GM18870 (cell line): Measurements from ENCODE around the gene PTPN7.
"Not testable (repeated sequence)": the region's sequence is repeated elsewhere in the genome, so short reads cannot be mapped to it uniquely, and the experiment has no call there.

Source experiments
- ATAC-seq: cut with Tn5 transposase; IDR thresholded peaks from one replicate; pipeline ENCODE4 v1.9.1; 2021; ENCODE audit warnings: moderate library complexity; ENCODE audit not compliant: unreplicated experiment

PTPN7 gene

DNA sequence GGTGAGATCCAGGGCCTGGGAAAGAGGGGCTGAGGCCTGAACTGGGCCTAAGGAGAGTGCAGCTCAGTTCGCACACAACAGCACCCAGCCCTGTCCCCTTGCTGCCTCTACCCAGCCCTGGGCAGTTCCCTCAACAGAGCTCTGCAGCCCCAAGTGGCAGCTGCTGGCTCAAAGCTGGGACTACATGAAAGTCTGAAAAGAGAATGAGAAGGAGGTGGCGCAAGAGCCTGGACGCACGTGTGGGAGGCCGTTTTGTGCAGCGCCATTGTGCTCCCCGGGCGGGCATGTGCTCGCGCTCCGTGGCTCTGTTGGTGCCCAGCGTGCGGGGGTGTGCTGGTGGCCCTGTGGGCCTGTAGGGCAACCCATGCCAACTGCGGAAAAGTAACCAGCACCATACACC is 27.4 kb downstream of the PTPN7 start:
- ATAC-seq = no peak

- no peak for ATAC-seq
These were observed 28.2 kb downstream of the PTPN7 start for GRCh38 chr1:202131956-202132821.

- ATAC-seq = no peak
These were observed 29.4 kb downstream of the PTPN7 start for GRCh38 chr1:202130816-202131522.

- ATAC-seq = no peak
These were observed 30.1 kb downstream of the PTPN7 start for GRCh38 chr1:202130297-202130721.

GRCh38 chr1:202129453-202130296 is 30.7 kb downstream of the PTPN7 start:
- ATAC-seq = no peak

- ATAC-seq = no peak
These were observed 32.4 kb downstream of the PTPN7 start for GRCh38 chr1:202127836-202128622.

DNA sequence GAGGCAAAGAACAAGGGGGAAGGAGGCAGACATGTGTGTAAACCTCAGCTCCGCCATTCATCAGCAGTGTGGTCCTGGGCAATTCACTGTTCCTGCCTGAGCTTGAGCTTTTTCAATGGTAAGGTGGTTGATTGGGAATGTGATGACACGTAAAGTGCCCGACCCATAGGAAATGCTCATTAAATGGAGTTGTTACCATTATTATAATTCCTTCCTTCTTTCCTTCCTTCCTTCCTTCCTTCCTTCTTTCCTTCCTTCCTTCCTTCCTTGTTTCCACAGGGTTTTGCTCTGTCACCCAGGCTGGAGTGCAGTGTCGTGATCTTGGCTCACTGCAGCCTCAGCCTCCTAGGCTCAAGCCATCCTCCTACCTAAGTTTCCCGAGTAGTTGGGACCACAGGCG is 33.3 kb downstream of the PTPN7 start:
- ATAC-seq = no peak

DNA sequence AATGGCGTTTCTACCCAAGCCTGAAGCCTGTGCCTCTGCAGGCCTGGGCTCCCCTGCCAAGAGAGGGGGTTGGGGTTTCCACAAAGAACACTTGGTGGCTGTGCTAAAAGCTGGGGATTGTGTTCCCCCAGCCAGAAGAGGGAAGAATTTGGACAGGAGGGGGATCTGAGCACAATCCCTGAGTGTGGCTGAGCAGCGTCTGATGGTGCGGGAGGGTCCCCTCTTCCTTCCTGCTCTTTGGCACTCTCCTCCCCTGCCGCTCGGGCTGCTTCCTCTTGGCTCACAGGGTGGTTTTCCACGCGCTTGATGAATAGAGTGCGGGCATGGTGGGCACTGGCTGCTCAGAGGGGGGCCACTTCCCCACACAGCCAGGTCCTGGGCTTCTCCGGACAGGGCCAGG is 34.0 kb downstream of the PTPN7 start:
- no peak for ATAC-seq

DNA sequence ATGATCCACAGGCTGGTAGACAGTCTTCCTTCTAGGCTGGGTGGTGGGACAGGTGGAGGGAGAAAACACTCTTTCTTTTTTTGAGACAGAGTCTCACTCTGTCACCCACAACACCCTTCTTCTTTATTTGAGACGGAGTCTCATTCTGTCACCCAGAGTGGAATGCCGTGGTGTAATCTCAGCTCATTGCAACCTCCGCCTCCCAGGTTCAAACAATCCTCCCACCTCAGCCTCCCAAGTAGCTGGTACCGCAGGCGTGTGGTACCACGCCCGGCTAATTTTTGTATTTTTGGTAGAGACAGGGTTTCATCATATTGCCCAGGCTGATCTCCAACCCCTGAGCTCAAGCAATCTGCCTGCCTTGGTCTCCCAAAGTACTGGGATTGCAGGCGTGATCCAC is 34.8 kb downstream of the PTPN7 start:
- ATAC-seq = no peak

DNA sequence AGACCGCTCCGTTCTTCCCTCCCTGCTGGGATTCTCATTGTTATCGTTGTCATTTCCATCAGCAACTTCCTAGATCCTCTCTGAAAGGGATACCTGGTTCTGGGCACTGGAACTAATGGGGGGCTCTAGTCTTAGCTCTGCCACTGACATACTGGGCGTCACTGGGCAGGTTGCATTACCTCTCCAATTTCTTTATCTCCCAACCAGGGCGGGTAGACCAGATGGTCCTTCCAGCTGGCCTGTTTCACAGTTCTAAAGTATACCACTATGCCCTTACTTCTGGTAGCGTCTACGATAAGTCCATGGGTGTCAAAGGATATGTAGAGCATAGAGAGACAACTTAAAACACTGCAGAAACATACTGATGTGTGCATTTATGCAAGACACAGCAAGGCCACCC is 36.3 kb downstream of the PTPN7 start:
- no peak for ATAC-seq

- no peak for ATAC-seq
These were observed 37.0 kb downstream of the PTPN7 start for GRCh38 chr1:202123336-202123813.

- ATAC-seq = no peak
These were observed 37.6 kb downstream of the PTPN7 start, which contains the start of gene GPR37L1 for GRCh38 chr1:202122639-202123335. TSS of gene GPR37L1 (plus strand) at chr1:202122917. CDS start at chr1:202122964, 47 bp downstream.

GRCh38 chr1:202121006-202121405 is 39.4 kb downstream of the PTPN7 start:
- ATAC-seq = no peak

- ATAC-seq = no peak
These were observed 42.5 kb downstream of the PTPN7 start for GRCh38 chr1:202117898-202118371.

GRCh38 chr1:202116287-202116686 is 44.1 kb downstream of the PTPN7 start:
- ATAC-seq = no peak

DNA sequence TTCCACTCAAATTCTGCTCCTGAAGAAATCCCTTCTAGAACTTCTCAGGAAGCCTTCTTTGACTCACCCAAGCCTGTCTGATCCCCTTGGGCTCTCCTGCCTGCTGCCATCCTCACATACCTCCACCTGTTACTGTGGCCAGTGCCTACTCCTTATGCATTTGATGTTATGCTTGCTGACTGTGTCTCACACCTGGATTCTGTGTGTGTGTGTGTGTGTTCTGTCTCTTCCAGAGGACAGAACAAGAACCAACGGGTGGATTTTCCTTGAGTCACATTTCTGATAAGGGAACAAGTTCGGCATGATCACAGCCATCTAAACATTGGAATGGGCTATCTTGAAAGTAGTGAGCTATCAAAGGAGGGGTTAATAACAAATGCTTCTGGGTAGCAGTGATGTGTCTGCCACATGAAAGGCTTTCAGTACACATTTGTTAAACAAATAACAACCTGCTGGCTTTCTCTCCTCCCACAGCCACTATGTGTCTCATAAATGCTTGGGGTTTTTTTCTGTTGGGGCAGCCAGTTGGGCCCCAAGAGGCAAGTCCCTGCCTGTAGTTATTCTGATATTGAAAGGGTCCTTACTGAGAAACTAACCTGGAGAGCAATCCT is 46.6 kb downstream of the PTPN7 start:
- ATAC-seq = peak; percentile 51

GRCh38 chr1:202112859-202113689 is 47.3 kb downstream of the PTPN7 start:
- ATAC-seq = no peak

DNA sequence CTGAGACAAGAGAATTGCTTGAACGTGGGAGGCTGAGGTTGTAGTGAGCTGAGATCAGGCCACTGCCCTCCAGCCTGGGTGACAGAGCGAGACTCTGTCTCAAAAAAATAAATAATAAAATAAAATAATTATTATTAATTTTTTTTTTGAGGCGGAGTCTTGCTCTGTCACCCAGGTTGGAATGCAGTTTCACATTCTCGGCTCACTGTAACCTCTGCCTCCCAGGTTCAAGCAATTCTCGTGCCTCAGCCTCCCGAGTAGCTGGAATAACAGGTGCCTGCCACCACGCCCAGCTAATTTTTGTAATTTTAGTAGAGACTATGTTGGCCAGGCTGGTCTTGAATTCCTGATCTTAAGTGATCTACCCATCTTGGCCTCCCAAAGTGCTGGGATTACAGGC is 48.8 kb downstream of the PTPN7 start:
- ATAC-seq = not testable (repeated sequence)
